Left lung (tissue), 10 donors: ENCODE measurements around the gene ITGA1. TPM values are rescaled to one million over a fixed set of nuclear protein-coding genes. Genes with fewer than 3 reads are reported as not detected.

Experiments
- ATAC-seq: fragments of 200-7000 bp; cut with Tn5 transposase; one replicate; pipeline ENCODE4 v1.9.1; 2020; ENCODE audit warnings: moderate library complexity
- DNase-seq, 4 donors: peaks; one replicate each; pipeline ENCODE4 v3.0.0-alpha.2; 2013 to 2020
- H3K27ac ChIP-seq, 2 donors: fragments of 200-600 bp; sonication (generic) in 1 of 2; one replicate each; pipeline versions ENCODE4 v1.5.0 to v1.8.0; 2020 to 2021
- H3K27me3 ChIP-seq, 2 donors: fragments of 200-600 bp; sonication (generic) in 1 of 2; one replicate each; pipeline versions ENCODE4 v1.5.0 to v1.8.0; 2020 to 2021
- H3K36me3 ChIP-seq, 2 donors: fragments of 200-600 bp; sonication (generic) in 1 of 2; one replicate each; pipeline versions ENCODE4 v1.5.0 to v1.8.0; 2020 to 2021
- H3K4me1 ChIP-seq, 2 donors: fragments of 200-600 bp; one replicate each; pipeline ENCODE4 v1.8.0; 2021
- H3K4me3 ChIP-seq, 2 donors: fragments of 200-600 bp; sonication (generic) in 1 of 2; one replicate each; pipeline versions ENCODE4 v1.5.0 to v1.8.0; 2020 to 2021; ENCODE audit warnings: mild to moderate bottlenecking in 1 of 2
- H3K9me3 ChIP-seq, 2 donors: fragments of 200-600 bp; sonication (generic) in 1 of 2; one replicate each; pipeline versions ENCODE4 v1.5.0 to v1.8.0; 2020 to 2021
- CTCF ChIP-seq, 2 donors: fragments of 200-600 bp; sonication (generic) in 1 of 2; IDR thresholded peaks; one replicate each; pipeline versions ENCODE4 v1.5.0 to v1.8.0; 2021; ENCODE audit warnings: antibody characterized with exemption in 2 of 2
- intact Hi-C, 2 donors: fragments of 100-400 bp; cut with DNase I; formaldehyde crosslinking; loops; one replicate each; pipeline versions ENCODE4 v1.11.2 to v1.14.2; 2022
- polyA plus RNA-seq, 6 donors: library from polyadenylated mRNA; unstranded; fragments of 120-200 nt; gene quantifications; one replicate each; pipeline ENCODE4 v1.2.1, GENCODE V29; 2013; ENCODE audit not compliant: insufficient read length in 6 of 6
- total RNA-seq, 2 donors: library from RNA; stranded (reverse); fragmentation: NEBNext Ultra II Directional; extraction: Animal tissue kit (Norgen Biotek cat#: 25700); gene quantifications; one replicate each; pipeline ENCODE4 v1.2.1, GENCODE V29; 2021
- donor health status: DM: no; HTN: yes; CAD: no.
- donor health status: DM: no; HTN: no; CAD: no.

ITGA1 gene
- total and polyA plus RNA-seq, 8 donors: 67.8 to 127 (median 88.2) TPM

GRCh38 chr5:52997424-52997823 lies 209.7 kb downstream of the ITGA1 start:
- Histone ChIP-seq H3K27ac (no peak overlapping the region), H3K36me3 (no peaks in the 10 kb centered on the region), H3K4me1 (no peaks in the 10 kb centered on the region), H3K9me3 (no peaks in the 10 kb centered on the region), H3K27me3 (no peaks in the 10 kb centered on the region), H3K4me3 (no peak overlapping the region)
- TF ChIP-seq CTCF (IDR thresholded peaks at IDR 0.05): no peak
- no peak for DNase-seq
- no peak for ATAC-seq
- intact Hi-C loops: no loop called here

DNA sequence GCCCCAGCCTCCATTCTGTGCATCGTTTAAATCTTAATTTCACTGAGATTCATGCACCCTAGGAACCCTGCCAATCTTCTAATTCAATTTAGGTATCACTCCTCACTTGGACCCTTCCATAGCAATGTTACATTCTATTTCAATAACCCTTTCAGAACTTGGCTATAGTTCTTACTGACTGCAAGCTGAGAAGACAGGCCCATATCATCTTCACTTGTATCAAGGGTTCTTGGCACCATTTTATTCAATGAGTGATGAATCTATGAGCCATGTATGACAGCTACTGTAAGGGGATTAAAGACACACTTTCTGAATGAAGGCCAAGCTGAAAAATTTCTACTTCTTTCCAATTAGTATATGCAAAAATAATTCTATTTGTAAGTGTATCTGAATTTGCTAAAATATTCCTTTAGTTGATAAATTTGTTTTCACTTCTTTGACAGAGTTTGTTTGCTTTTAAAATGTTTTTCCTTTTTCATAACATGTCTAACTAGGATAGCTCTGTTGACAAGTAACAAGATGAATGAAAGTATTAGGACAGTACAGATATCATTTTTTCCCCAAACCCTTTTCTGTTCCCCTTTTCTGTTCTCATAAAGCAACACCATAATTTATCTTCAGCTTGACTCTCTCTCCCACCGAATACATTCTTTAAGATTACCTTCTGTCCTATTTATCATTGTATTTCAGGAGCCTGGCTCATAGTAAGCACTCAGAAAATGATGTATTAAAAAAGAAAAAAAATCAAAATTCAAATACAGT lies 211.0 kb downstream of the ITGA1 start:
- ATAC-seq: no peak
- Histone ChIP-seq H3K4me3 (no peak overlapping the region), H3K36me3 (peaks cover 0 to 5% of the 10 kb centered on the region in 2 donors), H3K4me1 (no peaks in the 10 kb centered on the region), H3K27ac (no peak overlapping the region), H3K9me3 (no peaks in the 10 kb centered on the region), H3K27me3 (no peaks in the 10 kb centered on the region)
- no peak for DNase-seq
- TF ChIP-seq CTCF (IDR thresholded peaks at IDR 0.05): no peak
- intact Hi-C loops: no loop called here

GRCh38 chr5:52999344-52999949 lies 211.7 kb downstream of the ITGA1 start:
- peaks cover 0 to 7% of the 10 kb centered on the region in 2 donors for H3K36me3 ChIP-seq

GRCh38 chr5:53001541-53001940 lies 213.8 kb downstream of the ITGA1 start:
- Histone ChIP-seq H3K4me1 (peaks cover 0 to 12% of the 10 kb centered on the region in 2 donors), H3K4me3 (no peak overlapping the region), H3K27ac (no peak overlapping the region), H3K27me3 (no peaks in the 10 kb centered on the region), H3K9me3 (no peaks in the 10 kb centered on the region), H3K36me3 (peaks cover 0 to 7% of the 10 kb centered on the region in 2 donors)
- intact Hi-C loops: no loop called here
- ATAC-seq (no peak), DNase-seq (no peak)
- no peak for TF ChIP-seq CTCF (IDR thresholded peaks at IDR 0.05)

More at GRCh38 chr5:52999344-52999949, 211.7 kb downstream of the ITGA1 start:
- Histone ChIP-seq H3K4me3 (no peak overlapping the region), H3K27me3 (no peaks in the 10 kb centered on the region), H3K27ac (no peak overlapping the region), H3K9me3 (no peaks in the 10 kb centered on the region), H3K4me1 (no peaks in the 10 kb centered on the region)
- DNase-seq (no peak), ATAC-seq (no peak)
- intact Hi-C loops: no loop called here
- no peak for TF ChIP-seq CTCF (IDR thresholded peaks at IDR 0.05)

- Histone ChIP-seq H3K36me3 (peaks cover 0 to 7% of the 10 kb centered on the region in 2 donors), H3K4me1 (peaks cover 0 to 17% of the 10 kb centered on the region in 2 donors), H3K27ac (no peak overlapping the region), H3K4me3 (no peak overlapping the region), H3K9me3 (no peaks in the 10 kb centered on the region), H3K27me3 (no peaks in the 10 kb centered on the region)
- ATAC-seq (no peak), DNase-seq (no peak)
- no peak for TF ChIP-seq CTCF (IDR thresholded peaks at IDR 0.05)
- intact Hi-C loops: no loop called here
Observed at GRCh38 chr5:53002491-53002890, 214.8 kb downstream of the ITGA1 start.
